Measurements from ENCODE around the gene DNAH6.
"Not testable (repeated sequence)": the region's sequence is repeated elsewhere in the genome, so short reads cannot be mapped to it uniquely, and the experiment has no call there.

The DNAH6 gene

DNA sequence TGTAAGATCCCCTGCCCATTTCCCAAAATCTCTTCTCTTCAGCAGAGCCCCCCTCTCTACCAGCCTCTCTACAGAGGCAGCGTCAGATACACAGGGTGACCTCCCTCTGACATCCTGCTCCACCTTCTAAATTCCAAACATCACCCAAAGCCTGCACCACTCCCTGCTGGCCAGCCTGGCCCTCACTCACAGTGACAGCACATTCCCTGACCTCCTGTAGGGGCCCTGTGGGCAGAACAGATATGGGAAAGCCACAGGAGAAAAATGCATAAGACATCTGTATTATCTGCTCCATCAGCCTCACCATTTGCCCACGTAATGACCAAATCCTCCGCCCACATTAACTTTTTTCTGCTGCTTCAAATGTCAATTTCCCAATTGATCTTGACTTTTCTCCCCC is 324.0 kb downstream of the DNAH6 start:
- no peak for DNase-seq

DNA sequence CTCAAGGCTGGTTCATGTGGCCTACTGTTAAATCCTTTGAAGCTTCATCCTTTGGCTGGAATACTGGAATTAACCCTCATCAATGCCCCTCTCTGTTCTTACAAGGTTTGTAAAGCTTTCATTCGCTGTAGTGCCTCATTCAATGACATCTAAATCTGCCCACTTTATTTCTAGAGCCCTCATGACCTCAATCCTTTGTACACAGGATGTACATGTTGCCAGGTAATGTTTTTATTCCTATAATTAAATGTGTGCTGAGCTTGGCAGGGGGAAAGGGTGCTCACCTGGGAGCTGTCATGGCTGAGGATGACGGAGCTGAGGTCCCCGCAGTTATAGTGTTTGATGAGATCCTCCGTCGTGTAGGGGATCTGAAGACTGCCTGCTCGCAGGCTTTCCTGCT is 325.3 kb downstream of the DNAH6 start:
- DNase-seq, result no peak

DNA sequence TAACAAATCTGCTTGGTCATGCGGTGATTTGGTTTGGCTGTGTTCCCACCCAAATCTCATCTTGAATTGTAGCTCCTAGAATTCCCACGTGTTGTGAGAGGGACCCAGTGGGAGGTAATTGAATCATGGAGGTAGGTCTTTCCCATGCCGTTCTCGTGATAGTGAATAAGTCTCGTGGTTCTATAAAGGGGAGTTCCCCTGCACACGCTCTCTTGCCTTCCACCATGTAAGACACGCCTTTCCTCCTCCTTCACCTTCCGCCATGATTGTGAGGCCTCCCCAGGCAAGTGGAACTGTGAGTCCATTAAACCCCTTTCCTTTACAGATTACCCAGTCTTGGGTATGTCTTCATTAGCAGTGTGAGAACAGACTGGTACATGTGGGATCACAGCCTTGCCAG is 327.8 kb downstream of the DNAH6 start:
- no peak for DNase-seq

DNA sequence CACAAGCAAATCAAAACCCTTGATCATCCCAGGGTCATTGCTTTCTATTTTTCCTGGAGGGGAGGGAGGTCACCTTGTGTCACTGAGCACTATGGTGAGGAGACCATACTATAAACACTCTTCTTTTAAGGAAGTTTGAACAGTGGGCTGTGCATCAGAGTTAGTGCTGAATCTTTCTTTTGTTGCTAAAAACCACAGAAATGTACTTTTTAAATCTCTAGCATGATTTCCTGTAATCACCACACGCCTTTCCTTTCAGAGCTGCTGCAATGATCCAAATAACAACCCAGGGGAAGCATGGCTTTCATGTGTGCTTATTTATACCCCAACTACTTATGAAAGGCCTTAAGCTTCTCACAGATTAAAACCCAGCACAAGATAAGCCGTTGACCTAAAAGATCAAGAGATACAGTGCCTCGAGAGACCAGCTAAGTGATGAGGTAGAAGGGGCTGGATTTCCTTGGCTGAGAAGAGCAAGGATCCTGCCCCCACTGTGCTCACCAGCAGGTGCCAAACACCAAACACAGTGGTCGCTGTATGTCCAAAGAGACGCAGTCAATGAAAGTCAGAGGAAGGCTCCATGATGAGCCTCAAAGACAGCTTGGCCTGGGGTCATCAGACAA is 329.9 kb downstream of the DNAH6 start:
- DNase-seq, result no peak

DNA sequence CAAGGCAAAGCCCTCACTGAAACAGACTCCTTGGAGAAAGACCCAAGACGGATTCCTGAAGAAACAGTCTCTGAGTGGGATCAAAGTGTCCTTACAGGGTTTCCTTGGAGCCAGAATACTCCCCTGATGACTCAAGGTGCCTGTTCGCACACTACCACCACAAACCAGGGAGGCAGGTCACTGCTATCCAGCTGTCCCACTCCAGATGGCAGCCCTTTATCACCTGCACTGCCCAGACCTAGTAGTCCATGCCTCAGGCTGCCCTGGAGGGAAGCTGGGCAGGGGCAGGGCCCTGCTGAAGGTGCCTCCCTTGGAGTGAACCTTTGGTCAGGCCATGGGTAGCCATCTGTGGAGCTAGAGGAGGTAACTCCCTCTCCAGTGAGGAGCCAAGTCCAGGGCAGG is 330.4 kb downstream of the DNAH6 start:
- DNase-seq, result no peak

DNA sequence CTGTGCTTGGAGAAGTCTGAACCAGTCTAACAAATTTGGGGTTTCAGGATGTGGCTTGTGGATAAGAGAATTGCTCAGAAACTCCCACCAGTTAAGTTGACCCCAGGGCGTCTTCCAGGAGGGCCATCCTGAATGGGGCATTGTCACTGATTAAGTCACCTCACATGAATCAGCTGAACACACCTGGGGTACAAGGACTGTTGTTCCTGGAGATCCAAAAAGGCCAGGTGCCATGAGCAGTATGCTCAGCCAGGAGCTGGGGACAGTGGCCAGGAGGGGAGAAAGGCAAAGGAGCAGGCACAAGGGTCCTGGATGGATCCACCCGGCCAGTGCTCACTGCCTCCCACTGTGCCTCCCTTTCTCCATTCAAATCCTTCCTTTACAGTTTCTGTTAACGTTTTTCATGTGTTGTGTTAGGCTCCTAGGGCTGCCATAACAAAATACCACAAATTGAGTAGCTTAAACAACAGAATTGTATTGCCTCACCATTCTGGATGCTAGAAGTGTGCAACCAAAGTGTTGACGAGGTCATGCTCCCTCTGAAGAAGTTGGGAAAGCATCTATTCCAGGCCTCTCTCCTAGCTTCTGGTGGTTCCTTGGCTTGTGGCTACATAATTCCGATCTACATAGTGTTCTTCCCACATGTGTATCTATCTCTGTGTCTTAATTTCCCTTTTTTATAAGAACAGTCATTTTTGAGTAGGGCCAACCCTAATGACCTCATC is 331.2 kb downstream of the DNAH6 start:
- DNase-seq, result no peak

DNA sequence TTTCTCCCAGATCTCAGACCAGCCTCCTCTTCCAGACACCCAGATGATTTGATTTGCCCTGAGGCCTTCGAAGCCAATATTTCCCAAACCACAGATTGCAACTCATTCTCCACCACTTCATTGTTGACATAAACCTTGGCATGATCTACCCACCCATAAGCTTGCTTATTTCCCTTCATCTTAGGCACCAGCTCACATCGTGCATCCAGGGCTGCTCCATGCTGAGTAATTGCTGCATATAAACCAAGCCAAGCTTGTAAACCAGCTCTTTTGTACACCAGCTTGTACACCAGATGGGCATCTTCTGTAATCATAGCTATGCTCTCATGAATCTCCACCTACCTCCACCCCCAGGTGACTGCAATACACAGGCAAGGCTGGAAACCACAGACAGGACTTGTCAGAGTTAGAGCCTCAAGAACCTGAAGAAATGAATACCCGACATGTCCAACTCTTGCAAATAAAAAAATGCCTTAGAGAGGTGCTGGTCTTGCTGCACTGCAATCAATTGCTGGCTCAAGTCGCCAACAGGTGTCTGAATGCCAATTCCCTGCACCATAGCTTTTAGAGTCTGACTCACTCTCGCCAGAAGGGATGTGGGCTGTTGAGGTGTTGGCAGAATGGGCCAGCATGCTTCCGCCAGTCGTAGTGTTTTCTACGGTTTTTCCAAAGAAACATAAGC is 333.1 kb downstream of the DNAH6 start:
- DNase-seq, result no peak

DNA sequence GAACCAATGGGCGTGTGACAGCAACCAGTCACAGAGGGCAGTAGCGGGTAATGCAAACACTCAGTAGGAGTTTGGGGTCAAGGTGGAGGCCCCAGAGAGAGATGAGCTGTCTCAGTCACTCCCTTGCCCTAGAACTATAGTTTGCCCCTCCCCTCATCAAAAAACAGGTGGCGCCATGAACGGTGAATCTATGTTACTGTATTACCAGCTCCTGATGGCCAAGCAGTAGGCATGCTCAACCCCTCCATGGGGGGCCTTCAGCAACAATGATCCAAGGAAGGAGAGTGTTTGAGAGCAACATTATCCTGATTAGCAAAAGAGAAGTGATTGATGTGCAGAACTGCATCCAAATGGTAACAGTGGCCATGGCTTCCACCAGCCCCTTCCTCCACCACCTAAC is 334.2 kb downstream of the DNAH6 start:
- DNase-seq, result no peak

DNA sequence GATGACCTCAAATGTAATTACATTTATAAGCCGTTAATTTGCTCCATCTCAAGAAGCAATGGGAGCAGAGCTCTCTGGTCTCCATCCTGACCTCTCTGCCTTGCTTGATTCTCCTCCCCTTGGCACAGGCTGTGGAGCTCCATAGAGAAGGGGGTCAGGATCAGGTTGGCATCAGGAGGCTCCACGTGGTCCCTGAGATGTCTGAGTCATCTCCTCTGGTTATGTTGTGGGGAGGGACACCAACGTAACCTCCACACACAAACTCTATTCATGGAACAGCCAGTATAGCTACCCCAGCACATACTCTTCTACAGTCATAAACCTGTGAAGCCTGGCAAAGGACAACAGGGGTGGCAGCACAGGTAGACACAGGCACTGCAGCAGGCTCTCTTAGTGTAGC is 335.6 kb downstream of the DNAH6 start:
- DNase-seq, result no peak

DNA sequence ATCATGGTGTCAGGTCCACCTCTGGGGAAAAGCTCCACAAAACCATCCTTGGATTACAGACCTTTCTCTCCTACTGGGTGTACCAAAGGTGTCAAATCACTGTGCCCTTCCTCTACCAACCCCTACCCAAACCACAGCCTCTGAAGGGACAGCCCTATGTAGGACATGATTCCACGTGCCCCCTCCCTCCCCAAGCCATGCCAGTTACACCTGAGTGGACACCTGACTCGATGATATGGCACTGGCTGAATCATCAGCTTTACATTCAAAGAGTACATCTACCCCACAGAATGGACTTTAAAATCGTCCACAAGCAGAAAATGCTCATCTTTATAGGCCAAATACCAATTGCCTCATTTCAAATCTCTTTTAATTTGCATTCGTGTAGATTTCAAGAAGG is 338.6 kb downstream of the DNAH6 start:
- no peak for DNase-seq

DNA sequence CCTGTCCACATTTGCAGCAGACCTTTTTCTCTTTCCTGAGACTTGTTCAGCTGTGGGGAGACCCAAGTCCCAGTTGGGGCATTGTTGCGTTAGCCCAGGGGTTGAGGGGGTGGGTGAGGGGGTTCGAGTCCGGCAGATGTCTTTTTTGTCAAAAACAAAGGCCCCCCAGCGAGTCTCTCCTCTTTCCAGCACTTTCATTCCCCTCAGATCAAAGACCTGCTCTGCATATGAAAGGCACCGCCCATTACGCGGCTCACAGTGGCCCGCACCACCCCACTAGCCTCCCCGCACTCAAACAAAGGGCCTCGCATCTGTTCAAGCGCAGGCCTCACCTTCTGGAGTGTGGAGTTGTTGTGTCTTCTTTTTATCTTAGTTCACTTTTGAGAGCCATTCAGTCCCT is 339.4 kb downstream of the DNAH6 start:
- DNase-seq, result no peak

DNA sequence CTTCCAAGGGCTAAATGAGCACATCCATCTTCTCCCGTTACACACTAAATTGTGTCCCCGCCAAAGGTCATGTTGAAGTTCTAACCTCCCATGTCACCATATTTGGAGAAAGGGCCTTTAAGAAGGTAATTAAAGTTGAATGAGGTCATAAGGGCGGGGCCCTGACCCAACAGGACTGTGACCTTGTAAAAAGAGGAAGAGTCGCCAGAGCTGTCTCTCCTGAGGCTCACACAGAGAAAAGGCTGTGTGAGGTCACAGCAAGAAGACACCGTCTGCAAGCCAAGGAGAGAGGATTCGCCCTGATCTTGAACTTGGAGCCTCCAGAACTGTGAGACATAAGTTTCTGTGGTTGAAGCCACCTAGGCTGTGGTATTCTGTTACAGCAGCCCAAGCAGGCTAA is 340.5 kb downstream of the DNAH6 start:
- DNase-seq, result no peak

DNA sequence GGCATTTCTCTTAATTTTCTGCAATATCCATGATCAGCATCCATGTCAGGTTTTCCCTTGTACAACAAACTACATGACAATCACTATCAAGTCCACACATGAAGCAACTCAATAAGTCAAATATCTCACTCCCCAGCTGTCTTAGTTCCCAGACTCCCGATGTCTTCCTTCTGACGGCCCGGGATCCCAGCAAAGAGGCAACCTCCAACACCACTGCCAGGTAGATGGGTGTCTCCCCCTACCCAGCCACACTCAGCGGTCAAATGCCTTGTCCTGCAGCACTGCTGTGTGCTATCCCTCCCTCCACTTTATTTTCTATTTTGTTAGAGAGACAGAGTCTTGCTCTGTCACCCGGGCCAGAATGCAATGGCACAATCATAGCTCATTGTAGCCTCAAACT is 341.3 kb downstream of the DNAH6 start:
- no peak for DNase-seq

DNA sequence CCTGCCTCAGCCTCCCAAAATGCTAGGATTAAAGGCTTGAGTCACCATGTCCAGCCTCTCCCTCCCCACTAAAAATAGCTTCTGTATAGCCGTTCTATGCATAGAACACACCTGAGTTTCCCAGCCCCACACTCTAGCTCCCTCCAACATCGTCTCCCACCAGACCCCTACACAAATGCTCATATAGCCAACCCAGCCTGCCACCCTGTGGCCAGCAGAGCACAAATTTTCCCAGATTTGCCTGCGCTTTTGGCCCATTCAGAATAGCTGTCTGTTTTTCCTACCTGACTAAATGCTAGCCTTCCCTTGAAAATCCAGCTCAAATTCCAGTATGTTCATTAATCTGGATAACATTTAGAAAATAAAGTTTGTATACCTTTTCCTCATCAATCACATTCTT is 341.8 kb downstream of the DNAH6 start:
- no peak for DNase-seq

DNA sequence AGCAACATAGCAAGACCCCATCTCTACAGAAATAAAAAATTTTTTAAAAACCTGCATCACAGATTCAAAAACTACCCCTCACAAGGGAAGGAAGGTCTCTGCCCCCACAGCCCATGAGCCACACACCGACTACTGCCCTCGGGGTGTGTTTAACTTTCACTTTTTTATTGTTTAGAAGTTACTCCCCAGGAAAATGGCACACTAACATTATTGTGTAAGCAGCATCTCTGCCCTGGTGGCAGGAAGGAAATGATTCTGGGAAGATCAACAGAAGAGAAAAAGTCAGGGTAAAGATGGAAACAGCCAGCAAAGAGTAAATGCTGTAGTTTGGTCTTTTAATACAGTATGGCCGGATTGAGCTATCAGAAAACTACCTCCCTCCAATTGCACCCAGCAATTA is 342.6 kb downstream of the DNAH6 start:
- DNase-seq, result no peak

DNA sequence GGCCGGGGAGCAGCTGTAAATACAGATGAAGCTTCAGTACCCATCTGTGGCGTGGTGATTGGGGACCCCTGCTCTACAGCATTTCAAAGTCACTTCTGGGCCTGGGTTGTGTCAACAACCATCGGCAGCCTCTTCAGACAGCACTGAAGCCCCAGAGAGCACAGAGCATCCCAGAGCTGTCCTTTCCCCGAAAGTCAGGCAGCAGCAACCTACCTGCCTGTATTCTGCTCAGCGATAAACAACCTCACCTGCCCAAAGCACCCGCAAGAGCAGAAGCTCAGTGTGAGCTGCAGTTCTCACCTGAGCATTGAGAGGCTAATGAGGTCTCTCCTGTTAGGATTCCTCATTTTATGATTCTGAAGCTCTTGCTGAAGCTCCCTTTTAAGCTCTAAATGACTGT is 345.2 kb downstream of the DNAH6 start:
- no peak for DNase-seq

DNA sequence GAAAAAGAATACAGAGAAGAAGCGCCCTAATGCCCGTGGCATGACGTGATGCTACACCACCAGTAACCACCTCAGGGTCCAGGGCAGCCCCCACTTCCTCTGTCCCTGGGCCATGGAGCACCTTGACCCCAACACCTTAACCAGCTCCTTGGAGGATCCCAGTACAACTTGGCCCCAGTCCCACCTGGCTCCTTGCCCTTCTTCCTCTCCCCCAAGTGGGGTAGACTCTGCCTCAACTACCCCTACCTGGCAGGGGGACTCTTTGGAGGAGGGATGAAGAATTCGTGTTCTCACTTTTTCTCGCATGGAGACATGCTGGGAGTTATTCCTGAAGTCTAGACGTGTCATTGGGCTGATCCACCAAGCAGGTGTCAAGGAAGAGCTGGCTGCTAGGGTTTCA is 345.7 kb downstream of the DNAH6 start:
- no peak for DNase-seq

DNA sequence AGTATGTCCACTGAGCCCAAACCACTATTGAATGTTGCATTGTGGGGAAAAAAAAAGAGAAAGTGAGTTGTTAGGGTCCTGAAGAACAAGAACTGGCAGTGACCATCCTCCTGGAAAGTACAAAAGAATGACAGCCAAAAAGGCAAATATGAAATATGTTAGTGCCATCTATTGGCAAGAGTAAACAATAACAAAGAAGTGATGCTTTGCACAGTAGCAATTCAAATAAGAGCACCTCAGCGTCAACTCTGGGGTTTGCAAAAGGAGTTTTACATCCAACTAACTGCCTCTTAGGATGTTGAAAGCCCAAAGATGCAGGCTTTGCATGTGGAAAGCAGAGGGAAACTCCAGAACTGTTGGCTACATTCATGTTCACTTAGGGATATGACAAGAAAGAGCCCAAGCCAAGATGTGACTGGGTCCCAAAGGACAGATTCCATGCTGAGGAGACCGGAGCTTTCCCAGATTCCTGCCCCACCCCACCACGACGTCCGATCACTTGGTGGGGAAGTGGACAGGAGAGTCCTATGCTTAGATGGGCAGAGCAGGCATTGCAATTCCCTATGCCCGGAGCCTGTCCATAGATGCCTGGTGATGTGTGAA is 349.0 kb downstream of the DNAH6 start:
- DNase-seq, result no peak

DNA sequence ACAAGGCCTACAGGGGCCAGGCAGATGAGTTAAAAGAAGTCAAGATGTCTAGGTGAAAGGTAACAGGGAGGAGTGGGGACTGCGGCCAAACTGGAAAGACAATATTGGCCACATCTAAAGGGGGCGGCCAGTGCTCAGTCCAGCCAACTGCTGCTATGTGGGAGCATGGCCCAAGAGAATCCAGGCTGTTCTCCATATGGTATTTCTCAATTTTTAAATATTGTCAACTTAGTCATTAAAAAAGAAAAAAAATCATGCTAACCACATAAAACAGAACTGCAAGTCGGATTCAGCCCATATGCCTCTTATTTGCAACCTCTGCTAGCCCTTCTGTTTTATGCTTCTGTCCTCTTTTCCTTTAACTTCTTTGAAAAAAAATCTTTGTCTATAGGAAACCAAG is 349.8 kb downstream of the DNAH6 start:
- no peak for DNase-seq

DNA sequence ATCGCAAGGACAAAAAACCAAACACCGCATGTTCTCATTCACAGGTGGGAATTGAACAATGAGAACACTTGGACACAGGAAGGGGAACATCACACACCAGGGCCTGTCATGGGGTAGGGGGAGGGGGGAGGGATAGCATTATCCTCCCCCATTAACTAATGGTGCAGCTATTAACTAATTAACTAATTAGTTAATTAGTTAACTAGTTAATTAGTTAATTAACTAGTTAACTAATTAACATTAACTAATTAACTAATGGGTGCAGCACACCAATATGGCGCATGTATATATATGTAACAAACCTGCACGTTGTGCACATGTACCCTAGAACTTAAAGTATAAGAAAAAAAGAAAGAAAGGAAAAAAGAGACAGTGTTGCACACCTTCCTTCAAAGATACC is 352.0 kb downstream of the DNAH6 start:
- not testable (repeated sequence) for DNase-seq

Data from right kidney (tissue), 1 donor.